GM12801 (cell line): Measurements from ENCODE around the gene GRIP1.

Experiments
- CTCF ChIP-seq: IDR thresholded peaks from one replicate; pipeline ENCODE4 v1.5.1; 2011; ENCODE audit warnings: control low read depth; ENCODE audit not compliant: insufficient read length; ENCODE audit errors: extremely low read depth

The GRIP1 gene

GRCh38 chr12:66663611-66664010 is 15.3 kb downstream of the GRIP1 start:
- TF ChIP-seq CTCF: no peak

GRCh38 chr12:66662729-66663128 is 16.1 kb downstream of the GRIP1 start:
- no peak for TF ChIP-seq CTCF

- no peak for TF ChIP-seq CTCF
These were observed 16.7 kb downstream of the GRIP1 start for GRCh38 chr12:66662179-66662578.

GRCh38 chr12:66661357-66661756 is 17.5 kb downstream of the GRIP1 start:
- TF ChIP-seq CTCF: no peak

- no peak for TF ChIP-seq CTCF
These were observed 25.1 kb downstream of the GRIP1 start for GRCh38 chr12:66653796-66654195.

- no peak for TF ChIP-seq CTCF
These were observed 30.7 kb downstream of the GRIP1 start for GRCh38 chr12:66648033-66648735.

GRCh38 chr12:66647034-66647691 is 31.7 kb downstream of the GRIP1 start:
- TF ChIP-seq CTCF: no peak
